Measurements from ENCODE around the gene PIK3C2A.
A peak's percentile ranks its signal among the peaks of the same experiment; 100 is the strongest.

PIK3C2A gene

DNA sequence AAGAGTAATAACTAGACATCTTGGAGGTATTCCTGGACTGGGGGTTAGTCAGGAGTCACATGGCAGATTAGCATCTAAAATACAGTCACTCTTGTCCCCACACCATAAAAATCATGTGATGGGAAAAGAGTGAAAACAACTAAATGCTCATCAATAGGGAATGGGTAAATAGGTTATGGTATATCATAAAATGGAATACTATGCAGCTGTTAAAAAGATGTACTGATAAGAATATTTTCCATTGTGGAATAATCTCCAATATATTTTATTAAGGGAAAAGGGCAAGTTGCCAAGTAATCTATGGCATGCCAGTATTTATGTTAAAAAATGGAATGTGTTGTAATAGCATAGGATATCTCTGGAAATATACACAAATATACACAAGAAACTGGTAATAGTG, 6.6 kb upstream of the PIK3C2A start:
- Histone ChIP-seq H3K4me1 (ENCODE audit: control insufficient read depth in 5 of 5, insufficient read depth in 5 of 5, low read length in 5 of 5) (peaks cover 0 to 5% (median 1%) of the 10 kb centered on the region in 5 donors), H3K27ac (ENCODE audit: low read depth, low read length) (no peak overlapping the region), H3K9me3 (ENCODE audit: control insufficient read depth in 5 of 5, low read length in 5 of 5) (peaks cover 0 to 7% (median 0%) of the 10 kb centered on the region in 5 donors), H3K27me3 (ENCODE audit: control insufficient read depth in 5 of 5, insufficient read depth in 4 of 5, low read length in 5 of 5) (no peaks in the 10 kb centered on the region), H3K9ac (ENCODE audit: low read length in 5 of 5) (no peak overlapping the region), H3K4me3 (ENCODE audit: low read depth in 1 of 5, low read length in 5 of 5) (no peak overlapping the region), H3K36me3 (ENCODE audit: control insufficient read depth in 5 of 5, insufficient read depth in 5 of 5, low read length in 5 of 5) (no peaks in the 10 kb centered on the region)

DNA sequence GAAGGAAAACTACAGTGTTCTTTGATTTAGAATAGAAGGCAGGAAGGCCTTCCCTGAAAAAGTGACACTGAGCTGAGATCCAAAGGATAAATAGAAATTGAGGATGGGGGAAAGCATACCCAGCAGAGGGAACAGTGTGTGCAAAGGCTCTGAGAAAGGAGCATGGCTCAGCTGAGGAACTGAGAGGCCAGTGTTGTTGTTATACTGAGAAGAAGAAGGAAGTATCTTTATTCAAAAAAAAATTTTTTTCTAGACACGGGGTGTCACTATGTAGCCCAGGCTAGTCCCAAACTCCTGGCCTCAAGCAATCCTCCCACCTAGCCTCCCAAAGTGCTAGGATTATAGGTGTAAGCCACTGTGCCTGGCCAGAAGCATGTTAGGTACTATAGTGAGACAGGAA, 3.5 kb upstream of the PIK3C2A start:
- Histone ChIP-seq H3K9me3 (ENCODE audit: control insufficient read depth in 5 of 5, low read length in 5 of 5) (peaks cover 0 to 7% (median 0%) of the 10 kb centered on the region in 5 donors), H3K9ac (ENCODE audit: low read length in 5 of 5) (no peak overlapping the region), H3K27me3 (ENCODE audit: control insufficient read depth in 5 of 5, insufficient read depth in 4 of 5, low read length in 5 of 5) (no peaks in the 10 kb centered on the region), H3K4me1 (ENCODE audit: control insufficient read depth in 5 of 5, insufficient read depth in 5 of 5, low read length in 5 of 5) (peaks cover 6 to 27% (median 20%) of the 10 kb centered on the region in 5 donors), H3K27ac (ENCODE audit: low read depth, low read length) (no peak overlapping the region), H3K4me3 (ENCODE audit: low read depth in 1 of 5, low read length in 5 of 5) (no peak overlapping the region), H3K36me3 (ENCODE audit: control insufficient read depth in 5 of 5, insufficient read depth in 5 of 5, low read length in 5 of 5) (no peaks in the 10 kb centered on the region)

DNA sequence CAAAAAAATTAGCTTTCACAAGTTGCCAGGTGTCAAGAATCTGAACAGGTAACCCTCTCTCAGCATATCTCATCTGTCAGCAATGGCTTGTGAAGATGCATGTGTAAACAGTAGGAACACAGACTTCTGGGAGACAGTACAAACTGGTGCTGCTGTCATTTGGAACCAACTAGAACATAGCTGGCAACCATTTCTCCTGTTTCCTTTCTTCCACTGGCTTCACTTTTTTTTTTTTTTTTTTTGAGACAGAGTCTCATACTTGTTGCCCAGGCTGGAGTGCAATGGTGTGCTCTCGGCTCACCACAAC, 2.1 kb upstream of the PIK3C2A start:
- peak overlapping the region; percentile 96 for H3K27ac ChIP-seq (ENCODE audit: low read depth, low read length)

DNA sequence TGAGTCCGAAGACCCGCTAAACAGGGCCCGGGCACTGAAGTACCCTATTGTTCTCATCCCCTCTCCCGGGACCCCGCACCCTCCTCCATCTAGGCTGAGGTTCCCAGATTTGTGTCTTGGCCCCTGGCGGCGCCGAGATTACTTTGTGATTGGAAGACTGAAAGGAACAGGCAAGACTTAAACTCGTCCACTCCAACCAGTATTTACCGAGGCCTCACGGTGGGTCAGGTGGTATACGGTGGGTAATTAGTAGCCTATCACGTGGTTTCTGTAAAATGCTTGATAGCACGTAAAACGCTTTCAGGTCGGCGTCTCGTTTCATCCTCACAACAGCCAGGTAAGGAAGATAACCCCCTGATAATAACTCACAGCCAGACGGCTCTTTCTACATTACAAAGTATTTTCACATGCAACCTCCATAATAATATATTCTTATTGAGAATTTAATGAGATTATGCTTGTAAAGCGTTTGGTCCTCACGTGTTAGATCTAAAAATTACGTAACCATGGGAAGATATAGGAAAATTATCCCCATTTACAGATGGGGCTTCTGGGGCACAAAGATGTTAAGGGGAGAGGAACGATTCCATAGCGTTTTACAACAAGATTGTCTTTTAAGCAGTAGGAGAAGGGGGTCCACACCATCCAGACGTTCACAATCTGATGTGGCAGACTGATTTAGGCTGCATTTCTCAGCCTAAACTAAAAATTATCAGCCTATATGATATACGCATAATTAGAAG, 642 bp upstream of the PIK3C2A start:
- Histone ChIP-seq H3K4me3 (ENCODE audit: low read depth in 1 of 5, low read length in 5 of 5) (peak overlapping the region; percentile 76 to 96 (median 85)), H3K27ac (ENCODE audit: low read depth, low read length) (peak overlapping the region; percentile 96), H3K36me3 (ENCODE audit: control insufficient read depth in 5 of 5, insufficient read depth in 5 of 5, low read length in 5 of 5) (peaks cover 0 to 3% (median 0%) of the 10 kb centered on the region in 5 donors), H3K4me1 (ENCODE audit: control insufficient read depth in 5 of 5, insufficient read depth in 5 of 5, low read length in 5 of 5) (peaks cover 6 to 28% (median 21%) of the 10 kb centered on the region in 5 donors), H3K27me3 (ENCODE audit: control insufficient read depth in 5 of 5, insufficient read depth in 4 of 5, low read length in 5 of 5) (no peaks in the 10 kb centered on the region), H3K9me3 (ENCODE audit: control insufficient read depth in 5 of 5, low read length in 5 of 5) (no peaks in the 10 kb centered on the region), H3K9ac (ENCODE audit: low read length in 5 of 5) (peak overlapping the region; percentile 75 to 96 (median 95))

More for the DNA sequence above, 2.1 kb upstream of the PIK3C2A start:
- H3K4me1 ChIP-seq (ENCODE audit: control insufficient read depth in 5 of 5, insufficient read depth in 5 of 5, low read length in 5 of 5) = peaks cover 6 to 28% (median 21%) of the 10 kb centered on the region in 5 donors
- H3K36me3 ChIP-seq (ENCODE audit: control insufficient read depth in 5 of 5, insufficient read depth in 5 of 5, low read length in 5 of 5) = no peaks in the 10 kb centered on the region
- no peak overlapping the region for H3K4me3 ChIP-seq (ENCODE audit: low read depth in 1 of 5, low read length in 5 of 5)
- peaks cover 0 to 7% (median 0%) of the 10 kb centered on the region in 5 donors for H3K9me3 ChIP-seq (ENCODE audit: control insufficient read depth in 5 of 5, low read length in 5 of 5)
- H3K27me3 ChIP-seq (ENCODE audit: control insufficient read depth in 5 of 5, insufficient read depth in 4 of 5, low read length in 5 of 5) = no peaks in the 10 kb centered on the region
- H3K9ac ChIP-seq (ENCODE audit: low read length in 5 of 5) = no peak overlapping the region

DNA sequence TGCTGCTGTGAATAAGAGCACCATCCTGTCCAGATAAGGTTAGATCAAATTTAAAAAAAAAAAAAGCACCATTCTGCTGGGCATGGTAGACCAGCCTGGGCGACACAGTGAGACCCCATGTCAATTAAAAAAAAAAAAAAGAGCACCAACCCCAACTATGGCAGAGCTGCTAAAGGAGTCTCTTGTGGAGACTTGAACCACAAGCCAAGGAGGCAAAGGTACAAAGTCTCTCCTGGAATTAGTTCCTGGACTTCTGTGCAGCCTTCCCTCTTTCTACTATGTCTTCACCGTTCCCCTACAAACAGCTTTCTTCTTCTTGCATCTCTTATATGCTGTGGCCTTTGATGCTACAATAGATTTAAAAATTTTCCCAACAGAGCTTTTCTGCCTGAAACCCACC, 1.3 kb downstream of the PIK3C2A start:
- Histone ChIP-seq H3K4me1 (ENCODE audit: control insufficient read depth in 5 of 5, insufficient read depth in 5 of 5, low read length in 5 of 5) (peaks cover 6 to 28% (median 21%) of the 10 kb centered on the region in 5 donors), H3K4me3 (ENCODE audit: low read depth in 1 of 5, low read length in 5 of 5) (peak overlapping the region in 4 of 5 donors; percentile 85 to 96 (median 86)), H3K27ac (ENCODE audit: low read depth, low read length) (peak overlapping the region; percentile 96), H3K27me3 (ENCODE audit: control insufficient read depth in 5 of 5, insufficient read depth in 4 of 5, low read length in 5 of 5) (no peaks in the 10 kb centered on the region), H3K9ac (ENCODE audit: low read length in 5 of 5) (peak overlapping the region; percentile 71 to 96 (median 95)), H3K36me3 (ENCODE audit: control insufficient read depth in 5 of 5, insufficient read depth in 5 of 5, low read length in 5 of 5) (peaks cover 3 to 5% (median 4%) of the 10 kb centered on the region in 5 donors), H3K9me3 (ENCODE audit: control insufficient read depth in 5 of 5, low read length in 5 of 5) (no peaks in the 10 kb centered on the region)

DNA sequence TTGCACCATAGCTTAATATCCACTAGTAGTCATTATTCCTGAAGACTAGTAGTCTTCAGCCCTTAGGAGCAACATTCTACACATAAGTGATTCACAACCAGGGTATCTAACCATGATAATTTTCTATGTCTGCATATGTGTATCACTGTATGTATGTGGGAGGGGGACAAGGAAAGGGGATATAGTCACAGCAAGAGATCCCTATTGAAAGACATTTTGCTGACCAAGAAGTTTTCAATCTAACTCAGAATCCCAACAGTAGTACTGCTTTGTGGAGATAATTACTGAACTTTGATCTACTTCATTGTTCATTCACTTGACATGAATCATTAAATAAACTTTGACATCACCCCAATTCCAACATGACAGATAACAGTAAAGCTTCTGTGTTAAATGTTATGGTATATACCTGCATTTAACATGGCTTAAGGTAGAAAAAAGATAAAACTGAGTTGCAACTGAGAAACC, 10.3 kb downstream of the PIK3C2A start:
- H3K27ac ChIP-seq (ENCODE audit: low read depth, low read length) = no peak overlapping the region
- H3K4me1 ChIP-seq (ENCODE audit: control insufficient read depth in 5 of 5, insufficient read depth in 5 of 5, low read length in 5 of 5) = peaks cover 0 to 6% (median 0%) of the 10 kb centered on the region in 5 donors
- no peaks in the 10 kb centered on the region for H3K27me3 ChIP-seq (ENCODE audit: control insufficient read depth in 5 of 5, insufficient read depth in 4 of 5, low read length in 5 of 5)
- H3K9ac ChIP-seq (ENCODE audit: low read length in 5 of 5) = no peak overlapping the region
- H3K36me3 ChIP-seq (ENCODE audit: control insufficient read depth in 5 of 5, insufficient read depth in 5 of 5, low read length in 5 of 5) = peaks cover under 1 to 19% (median 13%) of the 10 kb centered on the region in 5 donors
- no peaks in the 10 kb centered on the region for H3K9me3 ChIP-seq (ENCODE audit: control insufficient read depth in 5 of 5, low read length in 5 of 5)
- H3K4me3 ChIP-seq (ENCODE audit: low read depth in 1 of 5, low read length in 5 of 5) = no peak overlapping the region

DNA sequence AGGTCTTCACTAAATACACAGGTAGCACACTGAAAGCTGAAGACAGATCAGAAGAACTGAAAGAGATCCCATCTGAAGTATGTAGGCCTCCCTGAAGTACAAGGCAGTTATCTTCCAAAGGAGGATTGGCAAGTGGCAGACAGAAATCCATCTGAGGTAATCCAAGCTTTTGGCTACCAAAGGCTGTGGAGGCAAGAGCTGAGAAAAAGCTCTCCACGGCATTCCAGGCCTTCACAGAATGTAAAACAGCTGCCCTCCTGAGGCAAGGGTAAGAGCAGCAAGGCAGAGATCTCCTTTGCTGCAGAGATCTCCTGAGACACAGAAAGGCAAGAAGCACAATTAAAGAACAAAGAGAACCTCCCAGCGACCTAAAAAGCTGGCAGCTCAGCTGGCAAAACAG, 19.1 kb downstream of the PIK3C2A start:
- no peaks in the 10 kb centered on the region for H3K27me3 ChIP-seq (ENCODE audit: control insufficient read depth in 5 of 5, insufficient read depth in 4 of 5, low read length in 5 of 5)

DNA sequence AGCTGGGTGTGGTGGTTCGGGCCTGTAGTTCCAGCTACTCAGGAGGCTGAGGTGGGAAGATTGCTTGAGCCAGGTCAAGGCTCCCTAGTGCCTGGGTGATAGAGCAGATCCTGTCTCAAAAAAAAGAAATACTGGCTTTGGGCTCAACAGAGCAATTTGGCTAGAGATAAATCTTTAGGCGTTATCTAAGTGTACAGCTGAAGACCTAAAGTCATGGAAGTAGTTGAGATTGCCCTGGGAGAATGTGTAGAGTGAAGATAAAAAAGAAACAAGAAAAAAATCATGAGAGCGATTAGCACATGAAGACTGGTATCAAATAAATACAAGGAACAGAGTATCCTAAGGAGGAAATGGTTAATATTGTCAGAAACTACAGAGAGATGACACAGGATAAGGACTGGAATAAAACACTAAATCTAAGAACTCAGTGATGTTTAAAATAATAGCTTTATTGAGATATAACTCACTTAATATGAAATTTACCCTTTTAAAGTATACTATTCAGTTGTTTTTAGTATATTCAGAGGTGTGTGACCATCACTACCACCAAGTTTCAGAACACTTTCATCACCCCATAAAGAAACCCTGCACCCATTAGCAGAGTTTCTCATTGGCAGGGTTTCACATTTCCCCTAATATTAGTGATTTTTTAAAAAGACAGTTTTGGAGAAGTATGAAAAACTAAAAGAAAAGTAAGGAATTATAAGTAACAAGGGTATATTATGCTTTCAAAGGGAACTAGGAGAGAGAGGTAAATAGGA, 20.7 kb downstream of the PIK3C2A start:
- no peaks in the 10 kb centered on the region for H3K9me3 ChIP-seq (ENCODE audit: control insufficient read depth in 5 of 5, low read length in 5 of 5)

More for the DNA sequence above, 19.1 kb downstream of the PIK3C2A start:
- H3K36me3 ChIP-seq (ENCODE audit: control insufficient read depth in 5 of 5, insufficient read depth in 5 of 5, low read length in 5 of 5) = peaks cover 0 to 20% (median 9%) of the 10 kb centered on the region in 5 donors
- H3K4me3 ChIP-seq (ENCODE audit: low read depth in 1 of 5, low read length in 5 of 5) = no peak overlapping the region
- H3K9ac ChIP-seq (ENCODE audit: low read length in 5 of 5) = peak overlapping the region in 1 of 5 donors; percentile 47
- peaks cover 0 to 4% (median 0%) of the 10 kb centered on the region in 5 donors for H3K4me1 ChIP-seq (ENCODE audit: control insufficient read depth in 5 of 5, insufficient read depth in 5 of 5, low read length in 5 of 5)
- no peak overlapping the region for H3K27ac ChIP-seq (ENCODE audit: low read depth, low read length)
- no peaks in the 10 kb centered on the region for H3K9me3 ChIP-seq (ENCODE audit: control insufficient read depth in 5 of 5, low read length in 5 of 5)

DNA sequence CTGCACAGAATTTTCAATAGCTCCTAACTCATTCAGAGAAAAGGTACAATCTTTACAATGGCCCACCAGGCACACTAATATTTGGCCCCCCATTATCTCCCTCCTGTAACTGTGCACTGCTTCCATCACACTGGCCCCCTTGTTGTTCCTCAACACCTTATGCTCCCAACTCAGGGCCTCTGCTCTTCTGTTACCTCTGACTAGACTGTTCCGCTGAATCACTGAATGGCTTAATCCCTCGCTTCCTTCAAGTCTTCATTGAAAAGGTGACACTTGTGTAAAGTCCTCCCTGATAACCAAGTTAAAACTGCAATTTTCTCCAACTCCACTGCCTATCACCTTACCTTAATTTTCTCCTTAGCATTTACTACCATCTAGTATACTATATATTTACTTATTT, 21.8 kb downstream of the PIK3C2A start:
- no peaks in the 10 kb centered on the region for H3K27me3 ChIP-seq (ENCODE audit: control insufficient read depth in 5 of 5, insufficient read depth in 4 of 5, low read length in 5 of 5)
- no peak overlapping the region for H3K9ac ChIP-seq (ENCODE audit: low read length in 5 of 5)
- peaks cover 0 to 7% (median 4%) of the 10 kb centered on the region in 5 donors for H3K36me3 ChIP-seq (ENCODE audit: control insufficient read depth in 5 of 5, insufficient read depth in 5 of 5, low read length in 5 of 5)
- H3K4me1 ChIP-seq (ENCODE audit: control insufficient read depth in 5 of 5, insufficient read depth in 5 of 5, low read length in 5 of 5) = peaks cover 0 to 4% (median 0%) of the 10 kb centered on the region in 5 donors
- no peak overlapping the region for H3K4me3 ChIP-seq (ENCODE audit: low read depth in 1 of 5, low read length in 5 of 5)
- H3K9me3 ChIP-seq (ENCODE audit: control insufficient read depth in 5 of 5, low read length in 5 of 5) = no peaks in the 10 kb centered on the region
- no peak overlapping the region for H3K27ac ChIP-seq (ENCODE audit: low read depth, low read length)

More for the DNA sequence above, 20.7 kb downstream of the PIK3C2A start:
- Histone ChIP-seq H3K36me3 (ENCODE audit: control insufficient read depth in 5 of 5, insufficient read depth in 5 of 5, low read length in 5 of 5) (peaks cover 0 to 13% (median 4%) of the 10 kb centered on the region in 5 donors), H3K27ac (ENCODE audit: low read depth, low read length) (no peak overlapping the region), H3K27me3 (ENCODE audit: control insufficient read depth in 5 of 5, insufficient read depth in 4 of 5, low read length in 5 of 5) (no peaks in the 10 kb centered on the region), H3K4me1 (ENCODE audit: control insufficient read depth in 5 of 5, insufficient read depth in 5 of 5, low read length in 5 of 5) (peaks cover 0 to 4% (median 0%) of the 10 kb centered on the region in 5 donors), H3K9ac (ENCODE audit: low read length in 5 of 5) (no peak overlapping the region), H3K4me3 (ENCODE audit: low read depth in 1 of 5, low read length in 5 of 5) (no peak overlapping the region)
